GM18498 (cell line): Measurements from ENCODE around the gene COL24A1.
"Not testable (repeated sequence)": the region's sequence is repeated elsewhere in the genome, so short reads cannot be mapped to it uniquely, and the experiment has no call there.

Experiments
- ATAC-seq: cut with Tn5 transposase; IDR thresholded peaks from one replicate; pipeline ENCODE4 v1.9.1; 2021; ENCODE audit warnings: mild to moderate bottlenecking, moderate library complexity; ENCODE audit not compliant: unreplicated experiment

COL24A1 gene

DNA sequence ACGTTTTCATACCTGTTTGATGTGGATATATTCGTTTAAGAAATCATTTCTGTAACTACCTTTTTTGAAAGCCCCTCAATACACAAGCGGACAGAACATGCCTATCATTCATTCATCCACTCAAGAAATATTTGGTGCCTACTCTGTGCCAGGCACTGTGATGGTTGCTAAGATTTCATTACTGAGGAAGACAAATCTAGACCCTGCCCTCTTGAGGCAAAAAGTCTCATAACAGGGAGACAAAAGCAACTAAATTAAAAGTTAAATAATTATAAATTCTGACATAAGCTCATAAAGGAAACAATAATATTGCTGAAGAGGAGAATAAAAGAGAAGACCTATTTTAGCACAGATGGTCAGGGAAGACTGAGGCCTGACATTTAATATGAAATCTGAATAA lies 244.8 kb downstream of the COL24A1 start:
- no peak for ATAC-seq

- ATAC-seq = no peak
Observed at GRCh38 chr1:85900921-85901320, 255.7 kb downstream of the COL24A1 start.

- no peak for ATAC-seq
Observed at GRCh38 chr1:85898861-85899260, 257.7 kb downstream of the COL24A1 start.

DNA sequence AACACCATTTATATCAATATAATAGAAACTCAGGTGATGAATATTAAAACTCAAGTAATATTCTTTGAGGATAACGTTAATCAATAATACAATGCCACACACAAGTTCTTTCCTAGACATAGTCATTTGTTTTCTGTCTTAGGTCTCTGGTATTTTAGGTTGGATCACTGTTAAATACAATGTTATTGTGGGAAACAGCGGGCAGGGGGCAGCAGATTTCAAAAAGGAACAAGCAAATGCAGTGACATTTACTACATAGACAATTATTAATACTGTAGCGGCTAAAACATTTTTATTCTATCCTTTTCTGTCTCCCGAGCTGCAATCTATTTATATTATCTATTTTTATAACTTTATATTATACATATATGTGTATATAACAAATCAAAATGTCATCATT lies 261.9 kb downstream of the COL24A1 start:
- peak; percentile 60 for ATAC-seq

DNA sequence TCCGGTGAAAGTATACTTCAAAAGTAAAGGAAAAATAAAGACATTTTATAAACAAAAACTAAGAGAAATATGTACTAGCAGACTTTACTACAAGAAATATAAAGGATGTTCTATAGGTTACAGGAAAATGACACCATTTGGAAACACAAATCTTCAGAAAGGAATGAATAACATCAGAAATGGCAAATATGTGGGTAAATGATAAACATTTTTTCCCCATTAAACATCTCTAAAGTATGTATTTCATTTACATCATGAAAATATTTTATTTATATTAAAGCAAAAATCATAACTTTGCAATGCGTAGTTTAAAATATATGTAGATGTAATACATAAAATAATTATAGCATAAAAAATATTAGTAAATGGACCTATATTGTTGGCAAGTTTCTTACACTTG lies 264.2 kb downstream of the COL24A1 start:
- no peak for ATAC-seq

- ATAC-seq = no peak
Observed at GRCh38 chr1:85889870-85890269, 266.7 kb downstream of the COL24A1 start.

GRCh38 chr1:85888921-85889320 lies 267.7 kb downstream of the COL24A1 start:
- ATAC-seq = no peak

DNA sequence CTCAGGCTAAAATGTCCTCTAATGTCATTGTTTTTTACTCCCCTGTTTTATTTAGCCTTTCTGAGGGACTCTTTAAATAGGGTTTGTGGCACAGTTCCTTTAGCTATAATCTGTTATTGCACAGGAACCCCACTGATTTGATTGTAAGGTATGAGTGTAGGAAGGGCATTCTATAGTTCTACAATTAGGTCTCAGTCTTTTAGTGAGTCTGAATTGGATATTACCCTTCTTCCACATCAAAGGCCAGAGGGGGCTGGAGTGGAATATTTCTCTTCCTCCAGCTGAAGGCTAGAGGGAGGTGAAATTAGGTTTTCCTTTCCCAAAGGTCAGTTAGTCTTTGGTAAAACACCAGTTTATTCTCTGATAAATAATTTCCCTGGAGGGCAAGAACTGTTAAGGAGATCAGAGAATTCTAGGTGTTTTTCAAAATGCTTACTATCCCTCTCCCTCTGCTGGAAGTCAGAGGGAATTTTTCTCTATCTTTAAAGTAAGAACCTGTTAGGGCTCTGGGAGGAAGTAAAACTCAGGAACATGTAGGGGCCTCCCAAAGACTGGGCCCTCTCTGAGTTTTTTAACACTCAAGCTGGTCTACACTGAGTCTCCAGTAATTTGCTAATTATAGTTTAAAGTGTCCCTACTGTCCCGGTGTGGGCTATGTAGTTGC lies 272.1 kb downstream of the COL24A1 start:
- no peak for ATAC-seq

DNA sequence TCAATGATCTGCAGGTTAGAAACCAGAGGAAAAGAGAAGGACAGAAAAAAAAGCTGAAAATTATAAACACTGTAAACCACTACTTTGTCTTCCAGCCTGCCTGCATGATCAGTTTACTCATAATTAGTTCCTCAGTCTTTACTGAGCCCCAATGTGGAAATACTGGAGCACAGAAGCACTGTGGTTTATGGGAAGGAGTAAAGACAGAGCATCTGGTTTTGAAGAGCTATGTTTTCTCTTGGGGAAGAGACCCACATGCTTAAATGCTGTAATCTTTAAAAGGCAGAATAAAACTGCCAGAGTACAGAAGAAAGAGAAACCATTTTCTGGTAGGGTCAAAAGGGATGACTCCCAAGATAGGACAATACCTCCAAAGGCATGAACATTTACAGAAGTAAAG lies 289.4 kb downstream of the COL24A1 start:
- no peak for ATAC-seq

DNA sequence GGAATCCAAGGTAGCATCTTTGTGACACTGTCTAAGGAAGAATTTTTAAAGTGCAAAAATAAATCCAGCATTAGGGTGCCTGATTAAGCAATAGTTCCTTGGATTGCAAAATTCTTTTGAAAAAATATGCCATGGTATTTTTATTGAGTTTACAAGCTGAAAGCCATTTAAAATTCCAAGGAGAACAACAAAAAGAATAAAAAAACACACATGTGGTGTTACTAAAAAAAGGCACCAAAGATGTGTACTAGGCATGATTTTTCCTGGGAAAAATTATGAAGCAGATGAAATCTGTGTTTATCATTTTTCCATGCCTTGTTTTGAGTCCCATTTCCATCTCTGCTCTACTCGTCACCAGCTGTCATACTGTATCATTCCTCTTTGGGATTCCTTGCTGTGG lies 291.4 kb downstream of the COL24A1 start:
- ATAC-seq = no peak

GRCh38 chr1:85864727-85865126 lies 291.8 kb downstream of the COL24A1 start:
- ATAC-seq = no peak

DNA sequence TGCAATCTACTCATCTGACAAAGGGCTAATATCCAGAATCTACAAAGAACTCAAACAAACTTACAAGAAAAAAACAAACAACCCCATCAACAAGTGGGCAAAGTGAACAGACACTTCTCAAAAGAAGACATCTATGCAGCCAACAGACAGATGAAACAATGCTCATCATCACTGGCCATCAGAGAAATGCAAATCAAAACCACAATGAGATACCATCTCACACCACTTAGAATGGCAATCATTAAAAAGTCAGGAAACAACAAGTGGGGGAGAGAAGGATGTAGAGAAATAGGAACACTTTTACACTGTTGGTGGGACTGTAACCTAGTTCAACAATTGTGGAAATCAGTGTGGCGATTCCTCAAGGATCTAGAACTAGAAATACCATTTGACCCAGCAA lies 292.9 kb downstream of the COL24A1 start:
- ATAC-seq = not testable (repeated sequence)

DNA sequence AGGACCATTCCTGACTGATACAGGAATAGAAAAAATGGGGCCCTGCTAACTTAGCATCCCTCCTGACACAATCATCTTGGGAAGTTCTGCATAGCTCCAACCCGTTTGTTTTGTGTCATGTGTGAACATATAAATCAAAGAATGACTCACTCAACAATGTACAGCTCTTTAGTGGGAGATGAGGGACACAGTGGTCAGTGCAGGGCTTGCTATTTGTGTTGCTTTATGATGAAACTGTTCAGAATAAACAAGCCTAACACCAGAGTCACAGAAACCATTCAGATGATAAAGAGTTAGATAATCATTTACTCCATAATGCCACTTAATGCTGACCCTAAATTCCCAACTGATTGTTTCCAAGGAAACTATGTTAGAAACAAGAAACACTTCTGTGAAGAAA lies 294.1 kb downstream of the COL24A1 start:
- no peak for ATAC-seq

- ATAC-seq = no peak
Observed at GRCh38 chr1:85857991-85858390, 298.6 kb downstream of the COL24A1 start.

DNA sequence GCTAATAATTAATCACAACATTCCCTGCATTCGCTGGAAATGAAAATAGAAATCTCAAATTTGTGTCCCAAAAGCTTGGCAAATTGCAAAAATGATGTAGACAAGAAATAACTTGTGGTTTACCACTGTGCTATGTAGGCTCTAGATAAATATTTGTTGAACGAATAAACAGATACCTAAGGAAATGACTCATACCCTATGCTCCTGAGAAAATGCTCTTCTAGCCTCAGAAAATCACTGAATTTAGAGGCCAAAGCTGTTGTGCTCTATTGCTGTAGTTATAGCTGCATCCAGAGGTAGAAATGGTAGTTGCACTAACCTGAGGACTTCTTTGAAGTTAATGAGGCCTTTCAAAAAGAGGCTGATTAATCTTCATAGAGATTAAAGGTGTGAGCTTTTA lies 306.3 kb downstream of the COL24A1 start:
- no peak for ATAC-seq

DNA sequence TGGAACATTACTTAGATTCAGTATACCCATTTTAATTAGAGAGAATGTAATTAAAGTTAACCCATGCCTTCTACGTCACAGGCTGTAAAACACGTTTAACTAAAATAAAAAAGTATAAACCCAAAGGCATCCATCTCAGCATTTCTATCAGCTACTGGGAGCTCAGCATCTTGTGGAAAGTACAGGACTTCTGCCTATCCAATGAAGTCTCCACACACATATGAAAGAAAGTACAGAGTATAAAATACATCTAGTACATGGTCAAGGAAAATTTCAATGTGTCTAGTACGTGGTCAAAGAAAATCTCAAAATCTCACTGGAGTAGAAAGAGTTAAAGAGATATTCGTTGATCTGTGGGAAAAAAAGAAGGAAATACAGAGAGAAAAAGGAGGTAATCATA lies 306.9 kb downstream of the COL24A1 start:
- no peak for ATAC-seq

- no peak for ATAC-seq
Observed at GRCh38 chr1:85847356-85847755, 309.2 kb downstream of the COL24A1 start.

GRCh38 chr1:85846706-85847105 lies 309.9 kb downstream of the COL24A1 start:
- no peak for ATAC-seq

GRCh38 chr1:85839459-85839858 lies 317.1 kb downstream of the COL24A1 start:
- no peak for ATAC-seq

DNA sequence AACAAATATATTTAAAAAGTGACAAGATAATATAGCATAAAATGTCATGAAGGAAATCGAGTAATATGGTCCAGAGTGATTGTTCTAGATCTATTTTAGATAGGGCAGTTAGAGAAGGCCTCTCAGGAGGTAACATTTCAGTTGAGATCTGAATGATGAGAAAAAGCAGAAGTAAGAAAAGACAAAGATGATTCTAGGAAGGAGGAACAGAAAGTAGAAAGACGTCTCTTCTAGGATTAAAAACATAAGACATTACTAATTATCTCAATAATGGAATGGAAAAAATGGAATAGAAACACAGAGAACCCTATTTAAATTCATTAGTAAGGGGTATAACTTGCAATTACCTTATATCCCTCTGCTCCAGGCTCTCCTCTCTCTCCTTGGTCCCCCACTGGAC lies 318.3 kb downstream of the COL24A1 start:
- ATAC-seq = peak; percentile 96

DNA sequence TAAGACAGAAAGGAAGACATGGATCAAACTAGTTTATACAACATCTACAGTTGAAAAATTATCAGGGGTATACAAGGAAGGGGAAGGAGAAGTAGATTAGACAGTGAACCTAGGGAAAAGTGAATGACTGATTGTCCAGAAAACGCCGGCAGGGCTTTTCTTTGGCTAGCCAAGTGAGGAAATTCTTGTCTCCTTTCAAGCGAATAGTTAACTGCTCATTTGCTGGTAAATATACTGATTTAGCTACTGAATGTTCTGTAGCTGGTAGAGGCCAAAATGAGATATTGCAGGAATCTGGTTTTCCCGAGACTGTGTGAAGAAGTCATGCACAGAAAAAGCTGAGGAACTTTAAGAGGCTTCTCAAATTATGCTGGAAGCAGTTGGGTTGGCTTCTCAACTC lies 319.8 kb downstream of the COL24A1 start:
- ATAC-seq = no peak

- not testable (repeated sequence) for ATAC-seq
Observed at GRCh38 chr1:85833165-85833564, 323.4 kb downstream of the COL24A1 start.

DNA sequence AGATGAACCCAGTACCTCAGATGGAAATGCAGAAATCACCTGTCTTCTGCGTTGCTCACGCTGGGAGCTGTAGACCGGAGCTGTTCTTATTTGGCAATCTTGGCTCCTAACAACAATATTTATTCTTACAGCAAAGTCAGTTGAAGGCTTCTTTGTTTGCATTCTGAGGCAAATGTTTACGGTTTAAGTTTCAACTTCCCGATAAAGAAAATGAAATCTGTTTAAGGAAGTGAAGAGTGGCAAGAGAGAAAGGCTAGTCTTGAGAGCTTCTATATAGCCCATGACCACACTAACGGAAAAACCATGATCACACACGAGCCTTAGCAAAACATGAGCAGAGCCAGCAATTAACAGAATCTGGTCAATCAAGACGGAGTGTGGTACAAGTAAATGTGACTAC lies 325.7 kb downstream of the COL24A1 start:
- ATAC-seq = no peak
